Astrocyte (in vitro differentiated cells and primary cell): ENCODE results near the gene XPO6. TPM values are rescaled to one million over a fixed set of nuclear protein-coding genes. Genes with fewer than 3 reads are reported as not detected.

Experiments
- DNase-seq: peaks from one replicate; pipeline ENCODE4 v3.0.0-alpha.2; 2010; ENCODE audit warnings: low read depth
- FAIRE-seq: peaks from 2 replicates; lab custom pipeline; 2011; peaks lifted over from hg19 to GRCh38; lab: Jason Lieb, UNC
- H2AFZ ChIP-seq: 2 replicates; pipeline ENCODE4 v1.6.0; 2012; ENCODE audit warnings: low read depth, low read length, inconsistent platforms
- H3K27ac ChIP-seq: 2 replicates; pipeline ENCODE4 v1.5.1; 2011; ENCODE audit warnings: low read depth, low read length, inconsistent platforms
- H3K27me3 ChIP-seq: 2 replicates; pipeline ENCODE4 v1.6.0; 2011; ENCODE audit warnings: low read length, inconsistent platforms; ENCODE audit not compliant: insufficient read depth
- H3K36me3 ChIP-seq: 2 replicates; pipeline ENCODE4 v1.5.1; 2011; ENCODE audit warnings: low read length, inconsistent platforms; ENCODE audit not compliant: insufficient read depth
- H3K4me1 ChIP-seq: 2 replicates; pipeline ENCODE4 v1.5.1; 2011; ENCODE audit warnings: low read length, inconsistent platforms; ENCODE audit not compliant: insufficient read depth
- H3K4me2 ChIP-seq: 2 replicates; pipeline ENCODE4 v1.6.0; 2012; ENCODE audit warnings: low read length, inconsistent platforms
- H3K4me3 ChIP-seq: 2 replicates; pipeline ENCODE4 v1.5.1; 2011; ENCODE audit warnings: low read depth, mild to moderate bottlenecking, low read length, inconsistent platforms; ENCODE audit not compliant: insufficient read depth
- H3K79me2 ChIP-seq: 2 replicates; pipeline ENCODE4 v1.6.0; 2012; ENCODE audit warnings: mild to moderate bottlenecking, low read length, inconsistent platforms; ENCODE audit not compliant: insufficient read depth
- H3K9ac ChIP-seq: 2 replicates; pipeline ENCODE4 v1.6.0; 2012; ENCODE audit warnings: mild to moderate bottlenecking, low read length, inconsistent platforms
- H3K9me3 ChIP-seq: 2 replicates; pipeline ENCODE4 v1.5.1; 2012; ENCODE audit warnings: low read depth, mild to moderate bottlenecking, low read length, inconsistent platforms; ENCODE audit not compliant: insufficient read depth
- H4K20me1 ChIP-seq: 2 replicates; pipeline ENCODE4 v1.6.0; 2012; ENCODE audit warnings: low read length, inconsistent platforms; ENCODE audit not compliant: insufficient read depth
- H3K27ac Mint-ChIP-seq: one replicate; pipeline ENCODE4 v1.8.0; 2021; ENCODE audit warnings: mild to moderate bottlenecking, mixed read lengths; ENCODE audit not compliant: unreplicated experiment
- H3K27me3 Mint-ChIP-seq: one replicate; pipeline ENCODE4 v1.8.0; 2021; ENCODE audit warnings: low read depth, mixed read lengths; ENCODE audit not compliant: unreplicated experiment
- H3K36me3 Mint-ChIP-seq: one replicate; pipeline ENCODE4 v1.8.0; 2021; ENCODE audit warnings: low read depth, mixed read lengths; ENCODE audit not compliant: unreplicated experiment
- H3K4me1 Mint-ChIP-seq: one replicate; pipeline ENCODE4 v1.8.0; 2021; ENCODE audit warnings: low read depth, mixed read lengths; ENCODE audit not compliant: unreplicated experiment
- H3K4me3 Mint-ChIP-seq: one replicate; pipeline ENCODE4 v1.8.0; 2021; ENCODE audit warnings: mild to moderate bottlenecking, moderate library complexity, mixed read lengths; ENCODE audit not compliant: unreplicated experiment
- H3K9me3 Mint-ChIP-seq: one replicate; pipeline ENCODE4 v1.8.0; 2021; ENCODE audit warnings: mild to moderate bottlenecking, mixed read lengths; ENCODE audit not compliant: unreplicated experiment
- CTCF ChIP-seq: IDR thresholded peaks from 2 replicates; pipeline ENCODE4 v1.5.1; 2011; ENCODE audit warnings: low read depth, mild to moderate bottlenecking, inconsistent platforms, low read length, moderate library complexity; ENCODE audit not compliant: insufficient read depth
- EZH2 ChIP-seq: IDR thresholded peaks from 2 replicates; pipeline ENCODE4 v1.6.1; 2012; ENCODE audit warnings: mild to moderate bottlenecking, low read length, inconsistent platforms; ENCODE audit not compliant: insufficient read depth
- total RNA-seq: library from RNA; stranded (reverse); gene quantifications from 2 replicates; pipeline ENCODE4 v1.2.1, GENCODE V29; 2021

Gene XPO6
- total RNA-seq, 1 donor from 2014 or later, result 135 TPM

- no peak for TF ChIP-seq EZH2
- no peak overlapping the region for H2AFZ ChIP-seq
- Mint-ChIP-seq H3K36me3 (peaks cover 30% of the 10 kb centered on the region), H3K27me3 (no peaks in the 10 kb centered on the region), H3K4me3 (no peak overlapping the region), H3K27ac (no peak overlapping the region), H3K4me1 (no peaks in the 10 kb centered on the region), H3K9me3 (no peaks in the 10 kb centered on the region)
- no peak overlapping the region for H3K4me2 ChIP-seq
- H3K36me3 ChIP-seq, result peaks cover 60% of the 10 kb centered on the region
- H3K4me3 ChIP-seq, result no peak overlapping the region
- no peak overlapping the region for H3K9ac ChIP-seq
- H3K4me1 ChIP-seq, result no peaks in the 10 kb centered on the region
- no peak overlapping the region for H3K27ac ChIP-seq
- H4K20me1 ChIP-seq, result peaks cover 57% of the 10 kb centered on the region
- FAIRE-seq, result no peak
- H3K27me3 ChIP-seq, result no peaks in the 10 kb centered on the region
- H3K79me2 ChIP-seq, result peaks cover 16% of the 10 kb centered on the region
- no peaks in the 10 kb centered on the region for H3K9me3 ChIP-seq
- no peak for DNase-seq
Observed at GRCh38 chr16:28106467-28107215, 105.1 kb downstream of the XPO6 start.

- no peaks in the 10 kb centered on the region for H3K9me3 Mint-ChIP-seq
- no peak overlapping the region for H3K4me3 ChIP-seq
- H3K36me3 ChIP-seq, result peaks cover 62% of the 10 kb centered on the region
- H3K27me3 Mint-ChIP-seq, result no peaks in the 10 kb centered on the region
- H3K4me1 Mint-ChIP-seq, result no peaks in the 10 kb centered on the region
- peaks cover 34% of the 10 kb centered on the region for H3K36me3 Mint-ChIP-seq
- H3K4me2 ChIP-seq, result no peak overlapping the region
- H2AFZ ChIP-seq, result no peak overlapping the region
- H3K9ac ChIP-seq, result no peak overlapping the region
- TF ChIP-seq EZH2 (no peak), CTCF (no peak)
- no peak for FAIRE-seq
- peaks cover 16% of the 10 kb centered on the region for H3K79me2 ChIP-seq
- no peak overlapping the region for H3K4me3 Mint-ChIP-seq
- H3K27ac Mint-ChIP-seq, result no peak overlapping the region
- H3K4me1 ChIP-seq, result no peaks in the 10 kb centered on the region
- H3K27ac ChIP-seq, result no peak overlapping the region
- no peaks in the 10 kb centered on the region for H3K9me3 ChIP-seq
- H4K20me1 ChIP-seq, result peaks cover 57% of the 10 kb centered on the region
- DNase-seq, result no peak
- no peaks in the 10 kb centered on the region for H3K27me3 ChIP-seq
Observed at GRCh38 chr16:28105954-28106353, 105.8 kb downstream of the XPO6 start.

GRCh38 chr16:28105297-28105696, 106.5 kb downstream of the XPO6 start:
- H3K4me2 ChIP-seq, result no peak overlapping the region
- H3K79me2 ChIP-seq, result peaks cover 16% of the 10 kb centered on the region
- H3K4me3 ChIP-seq, result no peak overlapping the region
- DNase-seq (no peak), FAIRE-seq (no peak)
- no peaks in the 10 kb centered on the region for H3K9me3 ChIP-seq
- H3K4me1 ChIP-seq, result no peaks in the 10 kb centered on the region
- H4K20me1 ChIP-seq, result peaks cover 57% of the 10 kb centered on the region
- Mint-ChIP-seq H3K4me1 (no peaks in the 10 kb centered on the region), H3K4me3 (no peak overlapping the region), H3K27ac (no peak overlapping the region), H3K27me3 (no peaks in the 10 kb centered on the region), H3K36me3 (peaks cover 35% of the 10 kb centered on the region), H3K9me3 (no peaks in the 10 kb centered on the region)
- no peak overlapping the region for H2AFZ ChIP-seq
- peaks cover 60% of the 10 kb centered on the region for H3K36me3 ChIP-seq
- no peaks in the 10 kb centered on the region for H3K27me3 ChIP-seq
- TF ChIP-seq CTCF (no peak), EZH2 (no peak)
- H3K9ac ChIP-seq, result no peak overlapping the region
- no peak overlapping the region for H3K27ac ChIP-seq
